ENCODE results near the gene OR10K1. TPM values are rescaled to one million over a fixed set of nuclear protein-coding genes. Genes with fewer than 3 reads are reported as not detected.

Gene OR10K1
- total RNA-seq, 1 donor from 2014 or later, result not detected

DNA sequence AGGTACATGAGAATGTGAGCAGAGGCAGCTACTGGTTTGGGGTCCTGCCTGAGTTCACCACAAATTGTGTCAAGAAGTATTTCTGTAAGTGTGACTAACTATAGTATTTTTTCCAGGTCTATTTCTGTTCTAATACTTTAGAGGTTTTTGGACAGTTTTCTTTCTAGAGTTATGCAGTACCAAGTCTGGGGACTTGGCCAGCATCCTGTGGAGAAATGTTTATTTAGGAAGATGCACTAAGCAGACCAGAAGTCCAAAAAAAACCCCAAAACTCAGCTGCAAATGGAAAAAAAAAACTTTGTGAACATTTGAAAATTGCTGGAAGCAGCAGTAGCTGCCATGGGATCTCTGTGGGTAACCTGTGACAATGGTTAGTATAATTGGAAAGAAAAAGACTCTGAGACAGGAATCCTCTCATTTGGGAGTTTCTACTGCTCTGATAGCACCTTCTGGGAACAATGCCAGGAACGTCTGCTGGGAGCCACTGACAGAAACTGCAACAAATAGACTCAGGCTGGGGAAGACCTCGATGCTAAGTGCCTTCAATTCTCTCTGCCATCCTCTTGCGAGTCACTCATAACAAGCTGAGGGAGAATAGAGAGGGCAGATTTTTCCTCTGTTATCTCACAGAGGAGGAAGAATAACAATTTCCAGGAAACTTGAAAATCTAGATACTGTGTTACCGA, 48.0 kb downstream of the OR10K1 start:
- no peaks in the 10 kb centered on the region for H3K36me3 ChIP-seq
- no peak for DNase-seq (ENCODE audit: extremely low spot score in 2 of 2)
- H3K4me1 ChIP-seq, result no peaks in the 10 kb centered on the region
- no peak for TF ChIP-seq POLR2AphosphoS5 (IDR thresholded peaks at IDR 0.05; ENCODE audit: insufficient read depth in 1 of 2, low read depth in 1 of 2)
- TF ChIP-seq POLR2A (IDR thresholded peaks at IDR 0.05), result no peak
- TF ChIP-seq, protein P1, sequence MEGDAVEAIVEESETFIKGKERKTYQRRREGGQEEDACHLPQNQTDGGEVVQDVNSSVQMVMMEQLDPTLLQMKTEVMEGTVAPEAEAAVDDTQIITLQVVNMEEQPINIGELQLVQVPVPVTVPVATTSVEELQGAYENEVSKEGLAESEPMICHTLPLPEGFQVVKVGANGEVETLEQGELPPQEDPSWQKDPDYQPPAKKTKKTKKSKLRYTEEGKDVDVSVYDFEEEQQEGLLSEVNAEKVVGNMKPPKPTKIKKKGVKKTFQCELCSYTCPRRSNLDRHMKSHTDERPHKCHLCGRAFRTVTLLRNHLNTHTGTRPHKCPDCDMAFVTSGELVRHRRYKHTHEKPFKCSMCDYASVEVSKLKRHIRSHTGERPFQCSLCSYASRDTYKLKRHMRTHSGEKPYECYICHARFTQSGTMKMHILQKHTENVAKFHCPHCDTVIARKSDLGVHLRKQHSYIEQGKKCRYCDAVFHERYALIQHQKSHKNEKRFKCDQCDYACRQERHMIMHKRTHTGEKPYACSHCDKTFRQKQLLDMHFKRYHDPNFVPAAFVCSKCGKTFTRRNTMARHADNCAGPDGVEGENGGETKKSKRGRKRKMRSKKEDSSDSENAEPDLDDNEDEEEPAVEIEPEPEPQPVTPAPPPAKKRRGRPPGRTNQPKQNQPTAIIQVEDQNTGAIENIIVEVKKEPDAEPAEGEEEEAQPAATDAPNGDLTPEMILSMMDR (IDR thresholded peaks at IDR 0.05), result no peak
- no peaks in the 10 kb centered on the region for H3K9me3 ChIP-seq
- intact Hi-C loops (cut with DNase I), result no loop called here
- no peaks in the 10 kb centered on the region for H3K27me3 ChIP-seq
- H3K4me3 ChIP-seq, result no peak overlapping the region
- H3K27ac ChIP-seq, result no peak overlapping the region

- DNase-seq (ENCODE audit: extremely low spot score in 2 of 2), result no peak
- H3K27me3 ChIP-seq, result no peaks in the 10 kb centered on the region
- intact Hi-C loops (cut with DNase I), result no loop called here
- H3K9me3 ChIP-seq, result no peaks in the 10 kb centered on the region
- no peaks in the 10 kb centered on the region for H3K4me1 ChIP-seq
- no peak for TF ChIP-seq POLR2A (IDR thresholded peaks at IDR 0.05)
- no peak for TF ChIP-seq POLR2AphosphoS5 (IDR thresholded peaks at IDR 0.05; ENCODE audit: insufficient read depth in 1 of 2, low read depth in 1 of 2)
- TF ChIP-seq, protein P1 (IDR thresholded peaks at IDR 0.05), result no peak
- H3K4me3 ChIP-seq, result no peak overlapping the region
- H3K27ac ChIP-seq, result no peak overlapping the region
- H3K36me3 ChIP-seq, result no peaks in the 10 kb centered on the region
These were observed 55.3 kb downstream of the OR10K1 start for GRCh38 chr1:158516966-158517365.

Other genes starting within 250 kb of the OR10K1 start
- 2.2 TPM for gene CD1A, start 207.4 kb upstream of the OR10K1 start, total RNA-seq
- 9.6 TPM for gene CD1C, start 171.9 kb upstream of the OR10K1 start, total RNA-seq
- gene CD1B, start 130.3 kb upstream of the OR10K1 start, total RNA-seq, result not detected
- 2.5 TPM for gene CD1E, start 107.9 kb upstream of the OR10K1 start, total RNA-seq
- gene OR10T2, start 62.4 kb upstream of the OR10K1 start, total RNA-seq, result not detected
- gene OR10K2, start 35.6 kb upstream of the OR10K1 start, total RNA-seq, result not detected
- gene OR10R2, start 10.4 kb downstream of the OR10K1 start, total RNA-seq, result not detected
- gene OR6Y1, start 92.6 kb downstream of the OR10K1 start, total RNA-seq, result not detected
- gene OR6P1, start 108.7 kb downstream of the OR10K1 start, total RNA-seq, result not detected
- gene OR10X1, start 118.1 kb downstream of the OR10K1 start, total RNA-seq, result not detected
- not detected for gene OR10Z1, start 143.4 kb downstream of the OR10K1 start, total RNA-seq
- gene SPTA1, start 224.9 kb downstream of the OR10K1 start, total RNA-seq, result 0.25 TPM
- not detected for gene OR6K2, start 238.8 kb downstream of the OR10K1 start, total RNA-seq